Stimulated activated CD4-positive, alpha-beta T cell treated with anti-CD3 and anti-CD28 coated beads, Interleukin-2, amount 100 ng/mL, for 4 hours (primary cell): ENCODE measurements around the gene PRIMA1.

Source experiments
- DNase-seq: peaks from one replicate; pipeline ENCODE4 v3.0.0-alpha.2; 2020; ENCODE audit warnings: low read depth

The PRIMA1 gene

DNA sequence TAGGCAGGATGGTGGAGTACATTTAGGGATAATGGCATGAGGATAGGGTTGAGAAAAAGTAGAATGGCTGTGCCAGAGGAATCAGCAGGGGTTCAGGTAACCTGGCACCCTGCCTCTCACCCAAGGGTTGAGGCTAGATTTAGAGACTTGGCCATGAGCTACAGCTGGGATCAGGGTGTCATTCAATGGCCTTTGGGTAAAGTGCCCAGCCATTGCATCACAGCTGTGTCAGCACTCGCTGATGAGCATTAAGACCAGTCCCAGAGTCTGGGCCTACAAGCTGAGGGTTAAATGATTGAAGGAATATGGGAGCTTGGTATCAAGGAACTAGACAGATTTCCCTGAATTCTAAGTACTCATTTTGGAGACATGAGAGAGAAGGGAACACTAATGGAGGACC is 113.9 kb downstream of the PRIMA1 start:
- no peak for DNase-seq

DNA sequence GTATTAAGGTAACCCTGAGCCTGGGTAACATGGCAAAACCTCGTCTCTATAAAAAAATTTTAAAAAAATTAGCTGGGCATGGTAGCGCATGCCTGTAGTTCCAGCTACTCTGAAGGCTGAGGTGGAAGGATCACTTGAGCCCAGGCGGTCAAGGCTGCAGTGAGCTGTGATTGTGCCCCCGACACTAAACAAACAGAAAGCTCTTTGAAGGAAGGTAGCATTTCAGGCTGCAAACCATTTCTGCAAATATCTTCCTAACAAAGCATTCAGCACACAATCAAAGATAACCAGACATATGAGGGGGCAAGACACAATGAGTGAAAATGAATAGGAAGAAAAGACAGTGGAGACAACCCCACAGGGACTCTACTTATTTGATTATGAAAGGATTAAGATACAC is 118.7 kb downstream of the PRIMA1 start:
- no peak for DNase-seq
